Measurements from ENCODE around the gene IQCM.

IQCM gene

DNA sequence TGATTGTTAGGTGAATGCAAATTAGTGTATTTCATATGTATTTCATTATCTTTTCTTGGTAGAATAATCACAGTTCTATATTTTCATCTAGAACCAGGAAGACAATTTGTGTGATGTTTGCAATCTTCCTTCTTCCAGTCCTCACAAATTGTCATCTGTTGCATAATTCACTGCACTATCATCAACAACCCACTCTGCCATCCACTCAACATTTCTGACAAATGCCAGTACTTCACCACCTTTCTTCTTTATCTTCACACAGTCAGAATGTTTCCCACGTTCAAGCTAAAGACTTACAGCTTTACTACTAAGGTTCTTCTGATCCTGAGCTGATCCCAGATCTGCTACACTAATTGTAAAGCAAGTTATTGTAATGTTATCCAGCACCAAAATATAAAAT is 107.8 kb downstream of the IQCM start:
- no peak for DNase-seq

DNA sequence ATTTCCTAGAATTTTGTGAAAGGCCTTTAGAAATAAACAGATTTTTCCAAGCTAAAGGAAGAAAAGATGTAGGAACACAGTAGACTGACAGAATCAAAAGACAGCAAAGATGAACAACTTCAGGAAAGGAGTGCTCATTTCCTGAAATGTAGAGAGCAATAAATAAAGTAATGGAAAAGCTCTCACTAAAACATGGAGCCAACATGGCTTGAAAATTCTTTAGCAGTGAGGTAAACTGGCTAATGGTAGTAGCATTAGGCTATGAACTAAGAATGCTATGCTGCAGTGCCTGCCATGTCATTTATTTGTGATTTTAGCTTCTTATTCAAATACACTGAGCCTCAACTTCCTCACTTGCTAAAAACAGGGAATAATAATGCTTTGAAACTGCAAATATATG is 108.7 kb downstream of the IQCM start:
- no peak for DNase-seq

DNA sequence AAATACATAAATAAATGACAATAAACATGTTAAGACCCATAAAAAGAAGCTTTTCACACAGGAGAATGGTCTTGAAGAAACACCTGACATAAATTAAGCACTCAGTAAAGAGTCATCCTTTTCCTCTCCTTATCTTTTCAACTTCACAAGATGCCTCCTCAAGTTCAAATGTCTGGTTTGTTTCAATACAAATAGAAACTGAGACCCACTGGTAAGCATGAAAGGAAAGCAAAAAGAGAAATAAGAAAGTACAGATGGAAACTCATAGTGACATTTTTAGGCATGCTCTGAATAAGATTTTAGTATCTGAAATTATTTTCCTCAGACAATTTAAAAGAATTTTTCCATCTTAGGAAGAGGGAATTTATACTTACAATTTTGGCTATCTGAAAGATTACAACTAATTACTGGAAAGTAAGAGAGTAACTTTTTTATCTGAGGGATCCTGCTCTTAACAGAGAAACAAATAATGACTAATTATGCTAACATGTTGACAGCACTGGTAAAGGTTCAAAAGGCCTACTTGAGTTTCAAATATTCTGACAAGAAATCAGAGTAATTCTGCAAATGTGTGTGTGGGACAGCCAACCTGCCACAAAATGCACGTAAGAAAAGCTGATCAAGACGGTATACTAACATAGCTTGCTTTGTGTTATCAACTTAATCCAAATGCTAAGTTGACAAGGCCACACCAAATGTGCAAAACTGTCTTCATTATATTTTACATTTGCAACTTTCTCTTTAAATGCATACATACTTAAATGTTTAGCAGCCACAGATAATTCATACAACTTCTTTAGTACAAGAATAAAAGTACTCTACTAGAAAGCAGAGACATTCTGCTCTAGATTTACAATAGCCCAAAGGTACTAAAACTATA is 113.0 kb downstream of the IQCM start:
- DNase-seq: no peak

DNA sequence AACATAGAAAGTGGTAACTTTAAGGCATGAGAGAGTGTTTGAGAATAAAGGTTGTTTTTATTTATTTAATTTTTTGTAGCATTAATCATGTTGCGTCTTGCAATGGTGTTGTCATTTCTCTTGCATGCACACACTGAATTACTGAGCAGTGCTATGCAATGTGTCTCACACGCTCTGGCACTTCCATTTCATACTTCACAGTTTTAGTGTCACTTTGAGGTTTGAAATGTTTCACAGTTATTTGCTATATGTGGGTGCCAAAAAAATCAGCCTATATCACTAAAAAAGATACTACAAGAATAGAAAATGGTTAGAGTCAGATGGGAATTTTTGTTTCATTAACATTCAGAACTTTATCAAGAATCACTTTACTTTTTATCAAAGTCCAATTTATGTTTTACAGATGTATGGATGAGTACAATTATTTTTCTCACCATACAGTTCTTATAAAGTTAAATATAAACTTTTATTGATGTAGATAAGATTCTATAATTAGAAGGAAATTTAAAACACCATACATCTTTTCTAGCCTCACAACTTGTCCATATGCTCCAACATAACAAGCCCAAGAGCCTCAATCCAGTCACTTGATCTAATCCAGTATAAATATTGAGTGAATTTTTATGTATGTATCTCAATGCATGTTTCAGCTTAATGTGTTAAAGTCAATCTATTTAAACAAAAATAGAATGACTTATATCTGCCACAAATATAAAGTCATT is 114.0 kb downstream of the IQCM start:
- no peak for DNase-seq

DNA sequence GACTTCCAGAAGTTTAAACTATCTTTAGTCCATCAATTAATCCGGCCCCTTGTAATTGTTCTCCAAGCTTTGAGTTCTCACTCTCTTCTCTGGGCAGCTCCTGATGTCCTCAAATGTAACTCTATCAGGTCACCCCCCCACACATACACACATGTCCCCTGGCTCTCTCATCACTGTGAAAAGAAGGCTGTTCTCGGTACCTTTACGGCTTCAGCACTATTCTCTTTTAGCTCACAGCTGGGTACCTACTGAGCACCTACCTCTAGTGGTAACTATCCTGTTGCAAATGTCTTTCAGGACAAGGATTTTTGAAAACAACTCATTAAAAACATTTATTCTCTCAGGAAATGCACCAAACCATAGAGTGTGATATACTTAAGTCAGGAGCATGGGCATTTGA is 115.4 kb downstream of the IQCM start:
- no peak for DNase-seq

DNA sequence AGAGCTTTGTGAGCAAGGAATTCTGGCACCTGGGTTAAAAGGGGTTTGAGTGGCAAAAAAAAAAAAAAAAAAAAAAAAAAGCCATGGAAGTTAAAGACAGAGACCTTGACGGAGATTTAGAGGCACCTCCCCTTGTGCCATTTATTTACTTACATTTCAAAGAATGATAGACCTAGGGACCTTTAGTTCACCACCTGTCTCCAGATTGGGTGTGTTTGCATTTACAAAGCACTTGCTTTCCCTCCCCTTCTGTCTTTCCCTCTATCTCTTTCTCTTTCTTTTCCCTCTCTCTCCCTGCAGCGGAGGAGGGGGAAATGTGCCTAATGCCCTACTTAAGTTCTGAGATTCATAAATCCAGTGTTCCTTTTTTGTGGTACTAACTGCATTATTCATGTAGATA is 116.0 kb downstream of the IQCM start:
- DNase-seq: no peak

DNA sequence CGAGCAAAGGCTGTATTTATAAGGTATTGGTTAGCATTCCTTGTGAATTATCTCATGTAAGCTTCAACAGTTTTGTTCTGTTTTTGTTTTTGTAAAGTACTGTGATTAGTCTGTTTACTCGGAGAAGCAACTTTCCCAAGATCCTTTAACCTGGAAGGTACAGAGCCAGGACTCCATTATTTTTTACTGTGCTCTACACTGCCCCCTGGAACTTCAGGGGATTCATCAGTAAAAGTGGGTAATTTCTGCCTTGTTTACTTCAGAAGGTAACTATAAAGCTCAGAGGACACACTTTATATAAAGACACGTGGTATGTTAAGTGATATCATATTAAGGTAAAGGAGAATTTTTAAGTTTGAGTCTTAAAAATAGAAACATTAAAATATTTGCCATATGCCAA is 124.9 kb downstream of the IQCM start:
- no peak for DNase-seq

DNA sequence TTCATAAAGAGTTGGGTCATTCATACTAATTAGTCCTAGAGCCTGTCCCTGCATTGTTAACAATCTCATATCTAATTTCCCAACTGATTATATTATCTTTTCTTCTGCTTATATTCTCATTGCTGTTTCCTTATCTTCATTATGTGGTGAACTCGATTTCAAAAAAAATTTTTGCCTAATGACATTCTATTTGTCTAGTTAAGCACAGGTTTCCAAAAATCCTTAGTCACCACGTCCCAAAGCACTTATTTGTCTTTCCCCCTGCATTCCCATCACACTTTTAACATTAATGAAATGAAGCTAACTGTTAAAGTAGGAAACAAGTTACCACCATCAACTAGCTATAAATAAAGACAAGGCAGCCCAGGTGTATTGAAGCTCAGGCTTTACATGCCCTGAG is 131.1 kb downstream of the IQCM start:
- DNase-seq: no peak

DNA sequence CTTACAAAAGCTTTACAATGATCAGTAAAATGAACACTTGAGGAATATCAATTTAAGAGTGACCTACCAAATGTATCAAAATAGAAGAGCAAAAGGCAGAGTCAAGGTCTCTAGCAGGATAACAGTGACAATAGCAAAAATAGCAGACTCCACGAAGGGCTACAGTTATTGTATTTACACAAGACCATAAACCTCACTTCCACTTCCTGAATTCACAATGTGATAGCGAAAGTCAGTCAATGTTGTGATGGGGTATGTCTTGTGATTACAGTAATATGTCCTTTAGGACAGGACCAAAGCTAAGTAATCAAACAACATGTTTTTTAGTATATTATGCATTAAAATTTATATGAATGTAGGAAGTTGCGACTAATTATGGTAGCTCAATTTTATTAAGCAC is 139.6 kb downstream of the IQCM start:
- DNase-seq: no peak

DNA sequence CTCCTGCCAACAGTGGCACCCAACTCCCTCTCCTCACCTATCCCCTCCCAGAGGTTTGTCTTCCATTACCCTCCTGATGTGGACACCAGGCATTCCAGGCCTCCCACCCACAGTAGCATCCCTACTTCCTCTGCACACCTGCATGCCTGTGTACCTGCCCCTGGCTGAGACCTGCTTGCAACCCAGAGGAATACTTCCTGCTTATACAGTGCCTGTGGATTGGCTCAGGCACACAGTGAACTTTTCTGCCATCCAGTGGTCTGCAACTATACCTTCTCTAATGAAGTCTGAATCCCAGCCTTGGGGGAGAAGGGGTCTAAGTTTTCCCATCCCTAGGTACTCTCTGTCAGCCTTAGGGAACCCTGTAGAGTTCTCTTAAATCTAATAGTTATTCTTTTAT is 169.9 kb downstream of the IQCM start:
- DNase-seq: no peak

DNA sequence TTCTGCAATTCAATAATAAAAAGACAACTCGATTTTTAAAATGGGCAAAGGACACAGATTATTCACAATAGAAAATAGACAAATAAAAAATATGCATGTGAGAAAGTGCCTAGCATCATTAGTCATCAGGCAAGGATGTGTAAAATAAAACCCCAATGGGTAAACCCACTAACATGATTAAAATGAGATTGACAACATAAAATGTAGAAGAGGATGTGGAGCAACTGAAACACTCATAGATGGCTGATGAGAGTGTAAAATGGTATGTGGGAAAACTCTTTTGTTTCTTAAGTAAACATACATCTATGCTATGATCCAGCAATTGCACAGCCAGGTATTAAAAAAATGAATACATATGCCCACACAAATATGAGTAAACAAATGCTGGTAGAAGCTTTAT is 177.6 kb downstream of the IQCM start:
- DNase-seq: no peak

DNA sequence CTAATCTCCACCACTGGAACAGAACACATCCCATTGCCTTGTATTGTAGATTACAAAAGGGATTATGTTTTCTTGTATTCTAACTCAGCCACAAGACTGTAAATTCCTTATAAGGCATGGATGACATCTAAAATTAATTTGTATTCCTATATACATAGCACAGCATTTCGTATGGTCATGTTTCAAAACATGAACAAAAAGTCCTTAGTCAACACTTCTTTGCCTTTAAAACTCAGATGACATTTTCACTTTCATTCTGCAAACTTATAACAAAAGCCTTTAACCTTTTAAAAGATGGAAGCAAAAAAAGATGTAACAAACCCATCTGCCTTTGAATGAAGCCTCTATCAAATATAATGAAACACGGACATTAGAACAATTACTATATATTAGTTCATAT is 181.3 kb downstream of the IQCM start:
- DNase-seq: no peak

DNA sequence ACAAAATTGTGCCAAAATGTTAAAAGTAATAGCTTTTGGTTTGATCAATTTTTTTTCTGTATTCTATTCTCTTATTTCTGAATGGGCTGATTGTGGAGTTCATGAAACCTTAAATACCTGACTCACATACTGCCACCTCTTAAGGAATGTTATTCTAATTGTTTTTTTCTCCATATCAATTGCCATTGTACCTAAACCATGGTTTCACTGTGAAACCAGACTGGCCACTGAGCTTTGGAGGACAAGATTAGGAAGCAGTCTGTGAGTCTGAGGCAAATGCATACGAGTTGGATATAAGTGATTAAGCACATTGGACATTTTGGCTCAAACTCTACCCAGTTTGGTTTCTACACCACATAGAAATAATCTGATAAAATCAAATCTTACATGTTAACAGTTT is 184.0 kb downstream of the IQCM start:
- DNase-seq: no peak

DNA sequence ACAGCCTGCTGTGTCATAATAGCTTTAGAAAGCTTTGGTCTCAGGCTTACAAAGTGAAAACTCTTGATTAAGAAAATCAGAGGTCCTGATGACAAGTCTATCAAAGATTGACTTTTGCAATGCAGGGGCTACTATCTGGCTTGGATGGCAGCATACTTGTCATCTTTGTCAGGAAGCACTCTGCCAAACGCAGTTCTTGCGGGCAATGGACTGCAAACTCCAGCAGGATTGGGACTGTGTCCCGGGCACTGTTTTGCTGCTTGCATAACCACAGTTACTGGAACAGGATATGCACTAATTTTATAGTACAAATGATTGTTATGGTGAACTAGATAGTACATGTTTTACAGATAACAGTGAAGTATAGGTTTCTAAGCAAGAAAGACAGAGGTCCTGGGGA is 185.6 kb downstream of the IQCM start:
- DNase-seq: no peak

DNA sequence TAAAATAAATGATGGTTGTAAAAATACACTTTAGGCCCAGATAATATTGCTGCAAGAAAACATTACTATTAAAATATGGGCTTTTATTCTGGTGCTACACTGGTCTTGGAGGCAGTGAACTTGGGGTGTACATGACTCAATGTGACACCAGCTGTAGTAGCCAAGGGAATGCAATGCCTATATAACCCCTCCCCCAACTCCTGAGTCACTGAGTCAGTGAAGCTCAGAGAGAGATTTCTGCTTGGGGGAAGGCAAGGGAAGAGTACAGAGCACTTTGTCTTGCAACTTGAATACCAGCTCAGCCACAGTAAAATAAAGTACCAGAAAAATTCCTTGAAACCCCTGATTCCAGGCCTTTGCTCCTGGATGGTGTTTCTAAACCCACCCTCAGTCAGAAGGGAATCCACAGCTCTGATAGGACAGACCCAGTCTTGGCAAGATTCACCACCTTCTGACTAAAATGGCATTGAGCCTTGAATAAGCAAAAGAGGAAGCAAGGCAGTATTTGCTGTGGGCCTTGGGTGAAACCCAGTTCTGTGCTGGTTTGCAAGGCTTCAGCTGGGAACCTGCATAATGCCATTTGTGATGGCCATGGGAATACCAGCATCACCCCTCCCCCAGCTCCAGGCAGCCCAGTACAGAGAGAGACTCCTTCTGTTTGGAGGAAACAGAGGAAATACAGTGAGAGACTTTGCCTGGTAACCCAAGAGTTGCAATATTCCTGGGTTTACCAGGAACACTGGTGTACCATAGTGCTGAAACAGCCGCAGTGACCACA is 209.9 kb downstream of the IQCM start:
- DNase-seq: no peak

DNA sequence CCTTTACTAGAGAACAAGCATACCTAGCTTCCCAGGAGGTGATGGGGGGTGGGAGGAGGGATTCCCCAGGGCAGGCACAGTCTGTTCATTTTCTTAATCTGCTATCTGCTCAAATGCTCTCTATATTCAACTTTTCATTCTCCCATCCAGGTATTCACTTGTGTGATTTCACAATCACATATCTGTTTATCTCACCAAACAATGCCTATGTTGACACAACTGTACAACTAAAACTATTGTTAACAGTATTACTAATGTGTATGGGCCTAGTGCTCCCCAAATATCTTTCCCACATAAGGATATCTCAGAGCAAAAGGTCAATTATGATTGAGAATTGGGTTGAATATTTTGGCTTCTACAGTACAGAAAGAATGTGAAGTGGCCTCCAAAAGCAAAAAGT is 210.8 kb downstream of the IQCM start:
- no peak for DNase-seq

DNA sequence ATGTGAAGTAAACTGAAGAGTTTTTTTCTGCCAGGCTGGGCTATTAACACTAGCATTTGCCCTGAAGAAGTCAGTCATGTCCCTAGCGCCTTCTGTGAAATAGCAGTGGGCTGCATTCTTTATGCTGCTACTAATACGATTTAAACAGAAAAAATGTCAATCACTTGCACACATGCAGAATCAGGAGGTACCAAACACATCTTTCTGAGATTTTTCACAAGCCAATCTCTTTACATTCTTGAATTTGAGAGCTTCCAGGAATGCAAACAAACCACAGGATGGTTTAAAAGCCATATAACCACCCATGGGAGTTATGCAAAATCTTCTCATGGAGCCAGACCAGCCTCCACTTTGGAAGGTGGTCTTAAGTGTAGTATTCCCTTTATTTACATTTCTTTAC is 220.1 kb downstream of the IQCM start:
- no peak for DNase-seq

DNA sequence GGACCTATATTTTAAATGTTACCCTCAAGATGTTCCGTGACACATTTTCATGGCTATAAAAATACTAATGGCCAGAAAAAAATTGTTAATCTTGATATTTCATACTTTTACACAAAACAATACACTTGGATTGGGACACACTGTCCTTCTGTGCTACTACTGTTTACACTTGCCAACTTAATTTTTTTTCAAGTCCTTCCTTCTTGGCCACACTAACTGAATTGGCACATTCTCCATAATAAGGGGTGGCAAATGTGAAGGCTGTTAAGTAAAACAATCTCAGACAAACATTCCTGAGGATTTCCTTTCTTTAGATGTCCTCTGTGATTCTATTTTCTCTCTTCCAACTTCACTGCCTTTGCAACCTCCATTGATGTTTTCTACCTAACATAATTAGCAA is 225.8 kb downstream of the IQCM start:
- DNase-seq: no peak

DNA sequence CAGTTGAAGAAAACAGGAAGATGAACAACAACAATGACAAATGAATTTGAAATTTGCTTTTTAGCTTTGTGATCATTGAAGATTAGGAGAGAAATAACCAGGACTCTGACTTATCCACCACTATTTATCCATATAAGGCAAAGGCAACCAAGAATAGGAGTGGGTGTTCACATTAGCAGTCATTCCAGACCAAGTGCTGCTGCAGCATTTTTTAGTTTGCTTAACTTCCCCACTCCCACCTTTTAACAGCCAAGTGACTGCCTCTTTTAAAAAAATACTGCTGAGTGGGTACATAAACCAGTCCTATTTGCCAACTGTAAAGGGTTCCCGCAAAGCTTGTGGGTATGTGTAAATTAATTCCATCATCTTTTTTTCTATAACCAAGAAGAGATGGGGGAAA is 230.9 kb downstream of the IQCM start:
- no peak for DNase-seq

DNA sequence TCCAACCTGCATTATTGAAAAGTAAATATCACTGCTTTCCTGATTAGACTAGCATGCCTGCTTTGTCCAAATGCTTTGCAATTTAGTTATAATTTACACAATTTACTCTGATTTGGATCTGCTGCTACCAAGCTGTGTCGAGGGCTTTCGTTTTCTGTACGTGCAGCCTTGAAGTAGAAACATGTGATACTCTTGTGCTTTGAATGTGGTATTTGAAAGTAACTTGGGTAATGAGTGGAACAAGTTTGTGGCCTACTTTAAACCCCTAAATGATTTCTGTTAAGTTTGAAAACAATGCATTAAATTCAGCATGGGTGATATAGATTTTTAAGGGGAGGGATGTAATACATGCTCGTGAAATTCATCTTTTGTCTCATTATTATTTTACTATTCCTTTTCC is 240.7 kb downstream of the IQCM start:
- no peak for DNase-seq

DNA sequence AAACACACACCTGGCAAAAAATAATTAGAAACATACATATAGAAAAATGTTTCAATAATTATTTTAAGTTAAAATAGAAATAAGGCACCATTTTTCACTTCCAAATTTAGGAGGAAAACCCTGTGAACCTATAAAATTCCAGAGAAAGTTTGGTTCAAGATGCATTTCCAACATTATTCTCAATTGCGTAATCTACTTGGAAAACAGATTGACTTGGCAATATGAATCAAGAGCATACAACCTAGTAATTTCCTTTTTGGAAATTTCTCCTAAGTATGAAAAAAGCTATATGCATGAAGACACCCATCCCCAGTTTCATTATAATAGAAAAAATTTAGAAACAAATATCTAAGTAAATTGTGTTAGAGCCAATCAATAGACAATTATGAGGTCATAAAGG is 242.9 kb downstream of the IQCM start:
- no peak for DNase-seq

DNA sequence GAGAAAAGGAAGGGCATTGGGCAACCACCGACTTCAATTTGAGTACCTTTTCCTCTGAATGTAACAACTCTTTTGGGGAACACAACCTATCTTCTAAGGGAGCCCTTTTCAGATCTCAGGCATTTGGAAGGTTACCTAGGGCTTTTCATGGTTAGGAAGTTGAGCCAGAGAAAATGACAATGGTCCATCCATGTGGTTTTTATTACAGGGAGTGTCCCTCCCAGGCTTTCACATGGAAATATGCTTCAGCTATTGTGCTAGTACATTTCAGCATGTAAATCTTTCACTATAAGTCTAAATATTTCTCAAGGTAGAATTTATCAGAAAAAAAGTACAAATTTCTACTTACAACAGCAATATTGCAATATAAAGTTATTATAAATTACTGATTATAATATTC is 259.8 kb downstream of the IQCM start:
- DNase-seq: no peak

DNA sequence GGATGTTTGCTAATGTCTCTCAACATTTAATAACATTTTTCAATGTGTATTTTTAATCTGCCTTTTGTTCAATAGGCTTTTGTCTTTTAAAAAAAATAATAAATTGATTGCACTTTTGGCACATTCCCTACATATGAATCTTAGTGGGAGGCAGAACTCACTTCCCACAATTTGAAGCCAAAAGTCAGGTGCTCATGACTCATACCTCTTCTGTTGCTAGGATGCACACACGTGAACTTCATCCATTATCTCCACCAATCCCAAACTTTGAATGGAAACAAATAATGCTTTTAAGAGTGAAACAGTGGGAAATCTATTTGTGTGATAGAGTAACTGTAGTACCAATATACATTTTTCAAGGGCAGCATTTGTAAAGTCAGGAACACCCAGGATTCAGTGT is 260.5 kb downstream of the IQCM start:
- DNase-seq: no peak

DNA sequence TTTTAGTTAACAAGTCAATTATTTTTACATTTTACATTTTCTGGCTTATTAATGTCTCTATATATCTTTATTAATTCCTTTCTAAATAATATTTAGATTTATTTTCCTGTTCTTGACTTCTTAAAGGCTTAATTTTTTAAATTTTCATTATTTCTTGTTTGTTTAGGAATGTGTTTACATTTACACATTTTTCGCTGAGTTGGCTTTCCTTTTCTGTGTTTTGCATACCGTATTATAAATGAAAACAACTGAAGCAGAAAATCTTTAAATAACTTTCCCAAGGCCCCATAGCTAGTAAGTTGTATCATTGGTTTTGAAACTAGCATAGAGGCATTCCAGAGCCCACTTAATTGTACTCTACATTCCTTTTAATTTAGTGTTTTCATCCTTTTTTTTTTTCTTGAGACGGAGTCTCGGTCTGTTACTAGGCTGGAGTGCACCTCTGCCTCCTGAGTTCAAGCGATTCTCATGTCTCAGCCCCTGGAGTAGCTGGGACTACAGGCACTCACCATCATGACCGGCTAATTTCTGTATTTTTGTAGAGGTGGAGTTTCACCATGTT is 261.6 kb downstream of the IQCM start:
- DNase-seq: no peak
